Measurements from ENCODE around the gene ATP12A.
"Not testable (repeated sequence)": the region's sequence is repeated elsewhere in the genome, so short reads cannot be mapped to it uniquely, and the experiment has no call there.

ATP12A gene

DNA sequence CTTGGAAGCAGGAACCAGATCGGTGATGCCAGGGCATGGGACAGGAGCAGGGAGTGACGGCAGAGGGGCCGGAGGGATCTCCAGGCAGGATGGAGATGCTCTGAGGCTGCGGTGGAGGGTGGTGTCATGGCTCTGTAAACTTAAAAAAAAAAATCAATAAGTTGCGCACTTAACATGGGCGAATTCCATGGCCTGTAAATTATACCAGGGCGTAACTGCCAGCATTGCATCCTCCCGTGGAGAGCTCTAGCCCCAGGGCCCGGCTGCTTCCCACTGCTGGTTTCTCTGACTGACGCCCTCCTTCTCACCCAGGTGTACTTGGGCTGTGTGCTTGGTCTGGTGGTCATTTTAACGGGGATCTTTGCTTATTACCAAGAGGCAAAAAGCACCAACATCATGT is 8.7 kb downstream of the ATP12A start:
- no peak for FAIRE-seq

DNA sequence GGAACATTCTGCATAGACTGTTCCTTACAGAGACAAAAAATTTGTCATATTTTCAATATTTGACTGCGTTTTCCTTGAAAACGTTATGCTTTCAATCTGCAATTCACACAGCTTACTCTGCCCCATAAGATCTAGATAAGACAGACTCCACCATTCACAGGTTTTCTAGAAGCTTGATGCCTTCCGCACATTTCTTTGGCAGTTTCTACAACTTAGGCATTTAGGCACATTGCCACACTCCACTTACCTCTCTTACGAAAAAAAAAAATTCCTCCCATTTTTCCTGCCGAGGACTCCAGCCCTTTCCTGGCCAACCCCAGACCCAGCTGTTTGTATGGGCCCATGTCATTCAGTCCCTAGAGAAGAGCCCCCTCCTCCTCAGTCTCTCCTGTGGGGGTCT is 11.2 kb downstream of the ATP12A start:
- FAIRE-seq = no peak

DNA sequence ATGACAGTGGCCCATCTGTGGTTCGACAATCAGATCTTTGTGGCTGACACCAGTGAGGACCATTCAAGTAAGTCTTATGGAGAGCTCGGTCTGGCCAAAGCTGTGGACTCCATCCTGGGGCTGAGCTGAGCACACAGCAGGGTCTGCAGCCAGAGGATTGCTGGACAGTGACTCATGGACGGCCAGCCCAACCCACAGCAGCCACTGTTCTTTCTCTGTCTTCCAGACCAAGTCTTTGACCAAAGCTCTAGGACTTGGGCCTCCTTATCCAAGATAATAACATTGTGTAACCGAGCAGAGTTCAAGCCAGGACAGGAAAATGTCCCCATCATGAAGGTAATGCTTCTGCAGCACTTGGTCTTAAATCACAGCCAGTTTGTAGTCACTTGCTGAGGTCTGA is 12.4 kb downstream of the ATP12A start:
- no peak for FAIRE-seq

DNA sequence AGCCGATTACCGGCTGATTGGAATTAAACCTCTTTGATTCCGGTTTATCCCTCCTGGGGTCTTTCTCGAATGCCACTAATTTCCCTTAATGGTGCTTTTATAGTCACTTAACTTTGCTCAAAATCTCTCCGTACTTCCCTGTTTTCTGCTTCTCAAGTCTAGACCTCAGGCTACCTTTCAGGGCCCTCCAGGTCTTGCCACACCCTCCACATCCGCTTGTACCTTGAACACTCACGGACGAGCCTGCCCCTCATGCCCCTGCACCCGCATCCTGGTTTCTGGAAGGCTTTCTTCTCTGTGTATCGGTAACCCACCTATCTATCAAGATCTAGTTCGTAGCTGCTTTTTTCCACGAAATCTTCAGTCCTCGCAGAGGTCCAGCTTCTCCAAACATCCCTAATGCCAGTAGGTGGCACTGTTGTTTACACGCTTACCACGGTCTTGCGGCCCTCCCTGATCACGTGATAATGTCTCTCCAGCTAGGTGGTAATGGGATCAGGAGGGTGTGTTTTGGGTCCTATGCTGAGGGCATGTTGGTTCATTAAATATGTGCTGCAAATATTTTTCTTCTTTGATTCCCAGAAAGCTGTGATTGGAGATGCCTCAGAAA is 13.8 kb downstream of the ATP12A start:
- FAIRE-seq = no peak

DNA sequence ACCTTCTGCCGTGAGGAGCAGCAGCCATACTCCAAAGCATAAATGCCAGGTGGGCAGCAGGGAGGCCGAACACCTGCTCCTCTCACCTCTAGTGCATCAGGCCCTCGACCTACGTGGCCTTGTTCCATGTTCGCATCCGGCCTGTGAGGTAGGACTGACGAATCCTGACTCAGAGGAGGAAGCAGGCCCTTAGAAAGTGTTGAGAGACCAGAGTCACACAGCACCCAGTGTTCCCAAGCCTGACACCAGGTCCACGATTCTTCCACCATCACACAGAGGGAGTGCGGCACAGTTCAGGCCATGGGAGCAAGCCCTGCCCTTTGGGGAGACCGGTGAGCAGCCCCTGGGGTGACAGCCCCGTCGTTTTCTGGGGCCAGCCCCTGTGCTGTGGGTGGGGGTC is 14.7 kb downstream of the ATP12A start:
- FAIRE-seq = no peak

DNA sequence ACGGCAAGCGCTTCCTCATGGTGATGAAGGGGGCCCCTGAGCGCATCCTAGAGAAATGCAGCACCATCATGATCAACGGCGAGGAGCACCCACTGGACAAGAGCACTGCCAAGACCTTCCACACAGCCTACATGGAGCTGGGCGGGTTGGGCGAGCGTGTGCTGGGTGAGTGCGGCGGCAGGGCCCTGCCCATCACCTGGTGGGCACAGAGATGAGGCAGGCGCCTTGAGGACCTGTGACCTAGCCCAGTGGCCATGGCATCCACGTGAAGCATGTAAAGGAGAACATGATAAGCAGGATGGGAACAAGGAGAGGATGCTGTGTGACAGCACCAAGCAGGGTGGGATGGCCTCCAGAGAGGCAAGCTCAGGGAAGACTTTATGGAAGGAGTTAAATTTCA is 18.5 kb downstream of the ATP12A start:
- FAIRE-seq = no peak

DNA sequence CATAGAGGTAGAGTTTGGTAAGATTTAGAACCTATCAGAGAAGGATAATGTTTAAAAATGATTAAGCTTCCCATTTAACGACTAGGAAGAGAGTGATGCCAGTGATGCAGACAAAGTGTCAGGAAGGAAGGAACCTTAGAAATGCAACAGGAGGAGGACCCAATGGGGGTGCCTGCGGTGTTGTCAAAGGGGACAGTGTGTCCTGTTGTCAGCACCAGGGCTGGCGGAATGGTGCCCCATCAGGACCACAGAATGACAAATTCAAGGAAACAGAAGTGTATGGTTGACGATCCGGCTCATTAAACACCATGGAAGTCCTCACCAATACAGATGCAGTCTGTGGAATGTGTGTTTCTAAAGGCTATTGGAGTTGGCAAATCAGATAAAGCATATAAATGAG is 19.3 kb downstream of the ATP12A start:
- no peak for FAIRE-seq

DNA sequence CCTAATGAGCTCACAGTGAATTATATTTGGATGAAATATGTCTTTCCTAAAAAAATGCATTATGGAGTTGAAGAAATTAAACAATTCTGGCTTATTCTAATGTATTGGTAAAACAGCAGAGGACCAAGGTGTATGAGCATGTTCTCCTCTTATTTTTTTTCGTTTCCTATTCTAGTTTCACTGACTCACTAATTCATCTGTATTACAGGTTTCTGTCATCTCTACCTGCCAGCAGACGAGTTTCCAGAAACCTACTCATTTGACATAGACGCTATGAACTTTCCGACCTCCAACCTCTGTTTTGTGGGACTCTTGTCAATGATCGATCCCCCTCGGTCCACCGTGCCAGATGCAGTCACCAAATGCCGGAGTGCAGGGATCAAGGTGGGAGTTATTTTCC is 20.3 kb downstream of the ATP12A start:
- no peak for FAIRE-seq

DNA sequence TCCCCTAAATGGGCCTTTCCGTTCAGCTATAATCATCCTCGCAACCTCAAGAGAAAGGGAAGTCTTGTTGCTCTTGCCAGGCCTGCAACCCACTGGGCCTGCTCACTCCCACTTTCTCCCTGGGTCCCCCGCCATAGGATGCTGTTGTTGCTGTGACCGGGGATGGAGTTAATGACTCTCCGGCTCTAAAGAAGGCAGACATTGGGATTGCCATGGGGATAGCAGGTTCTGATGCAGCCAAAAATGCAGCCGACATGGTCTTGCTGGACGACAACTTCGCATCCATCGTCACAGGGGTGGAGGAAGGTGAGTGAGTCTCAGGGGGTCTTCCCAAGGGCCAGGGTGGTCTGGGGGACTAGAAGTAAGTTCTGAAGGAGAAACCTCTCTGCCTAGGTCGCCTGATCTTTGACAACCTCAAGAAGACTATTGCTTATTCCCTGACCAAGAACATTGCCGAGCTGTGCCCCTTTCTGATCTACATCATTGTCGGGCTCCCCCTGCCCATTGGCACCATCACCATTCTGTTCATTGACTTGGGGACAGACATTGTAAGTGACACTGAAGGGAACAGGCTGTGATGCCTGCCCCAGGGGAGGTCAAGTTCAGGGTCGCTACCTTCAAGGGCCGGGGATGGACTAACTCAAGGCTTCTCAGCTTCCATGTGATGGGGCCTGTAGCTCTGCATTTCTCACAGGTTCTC is 26.8 kb downstream of the ATP12A start:
- no peak for FAIRE-seq

DNA sequence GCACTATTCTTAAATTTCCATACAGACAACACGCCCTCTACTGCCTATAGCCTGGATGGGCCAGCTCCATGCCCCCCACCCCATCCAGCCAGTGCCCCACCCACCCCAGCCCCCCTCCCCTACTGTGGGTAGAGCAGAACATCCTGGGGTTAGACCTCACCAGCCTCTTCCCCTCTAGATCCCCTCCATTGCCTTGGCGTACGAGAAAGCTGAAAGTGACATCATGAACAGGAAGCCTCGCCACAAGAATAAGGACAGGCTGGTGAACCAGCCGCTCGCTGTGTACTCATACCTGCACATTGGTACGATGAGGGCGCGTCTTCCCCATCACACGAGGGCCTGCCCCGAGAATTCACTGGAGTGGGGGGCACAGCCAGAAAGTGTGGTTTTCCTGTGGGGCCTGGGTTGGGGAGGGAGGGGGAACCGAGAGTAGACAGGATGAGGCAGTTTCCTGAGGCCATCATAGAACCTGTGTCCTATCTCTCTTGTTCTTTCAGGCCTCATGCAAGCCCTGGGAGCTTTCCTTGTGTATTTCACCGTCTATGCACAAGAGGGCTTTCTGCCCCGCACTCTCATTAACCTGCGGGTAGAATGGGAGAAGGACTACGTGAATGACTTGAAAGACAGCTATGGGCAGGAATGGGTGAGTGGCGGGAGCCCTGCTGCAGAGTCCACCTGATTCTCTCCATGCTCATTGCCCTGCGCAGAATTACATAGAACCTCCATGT is 29.1 kb downstream of the ATP12A start:
- FAIRE-seq = no peak

DNA sequence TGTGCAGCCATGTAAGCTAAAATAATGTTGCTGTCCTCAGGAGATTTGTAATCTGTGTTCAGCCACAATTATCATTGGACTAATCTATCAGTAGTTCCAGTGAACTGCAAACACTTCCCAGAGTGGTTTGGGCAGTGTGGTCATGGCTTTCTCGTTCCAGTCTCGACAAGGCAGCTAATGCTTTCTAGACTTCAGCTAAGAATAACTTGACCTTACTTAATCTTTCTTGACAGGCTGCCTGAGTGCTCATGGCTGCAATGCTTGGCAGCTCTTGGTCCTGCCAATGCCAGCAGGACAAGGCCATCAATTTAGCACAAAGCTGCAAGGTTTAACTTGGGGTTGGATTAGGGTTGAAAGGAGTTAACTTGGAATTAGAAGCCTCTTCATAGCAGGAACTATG is 32.8 kb downstream of the ATP12A start:
- FAIRE-seq = no peak

DNA sequence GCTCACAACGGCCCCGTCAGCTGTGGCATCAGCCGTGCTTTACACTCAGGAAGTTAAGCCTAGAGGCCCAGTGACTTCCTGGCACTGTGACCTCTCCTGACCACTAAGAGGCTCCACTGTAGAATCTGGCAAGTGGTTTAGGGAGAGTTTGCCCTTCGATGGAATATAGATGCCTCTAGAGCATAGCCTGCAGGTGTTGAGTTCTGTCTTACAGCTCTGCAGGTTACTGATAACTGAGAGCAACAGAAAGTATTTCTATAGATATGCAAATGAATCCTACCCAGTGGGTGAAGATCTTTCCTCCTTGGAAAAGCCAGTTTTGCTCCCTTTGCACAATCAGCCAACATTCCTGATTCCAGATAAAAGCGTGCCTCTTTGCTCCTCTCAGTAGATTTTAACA is 35.8 kb downstream of the ATP12A start:
- FAIRE-seq = no peak

DNA sequence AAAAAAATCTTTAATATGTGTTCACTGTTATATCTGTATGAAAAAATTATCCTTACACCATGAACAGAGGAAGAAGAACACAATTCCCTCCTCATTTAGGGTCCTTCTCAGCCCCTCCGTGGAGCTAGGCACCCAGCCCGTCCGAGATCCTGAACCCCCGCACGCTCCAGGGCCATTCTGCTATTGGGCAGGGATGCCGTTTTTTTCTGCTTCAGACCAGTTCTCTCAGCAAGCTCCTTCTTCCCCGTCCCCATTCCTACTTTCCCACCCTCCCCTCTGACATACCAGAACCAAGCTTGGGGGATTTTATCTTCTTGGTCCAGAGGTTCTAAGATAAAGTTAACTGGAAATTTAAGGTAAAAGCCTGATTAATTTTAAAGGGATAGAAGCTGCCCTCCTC is 36.2 kb downstream of the ATP12A start:
- no peak for FAIRE-seq

DNA sequence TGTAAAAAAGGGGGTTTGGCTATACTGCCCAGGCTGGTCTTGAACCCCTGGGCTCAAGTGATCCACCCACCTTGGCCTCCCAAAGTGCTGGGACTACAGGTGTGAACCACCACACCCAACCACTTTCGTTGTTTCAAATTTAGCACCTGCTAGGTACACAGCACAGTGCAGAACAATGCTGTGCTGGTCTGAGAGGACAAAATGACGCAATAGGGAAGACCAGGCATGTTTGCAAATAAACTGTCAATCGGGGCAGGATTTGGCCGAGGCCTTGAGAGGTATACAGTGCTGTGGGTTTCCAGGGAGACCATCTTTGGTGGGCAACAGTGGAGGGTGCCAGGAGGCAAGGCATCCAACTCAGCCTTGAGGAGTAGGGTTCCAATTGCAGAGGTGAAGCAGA is 37.0 kb downstream of the ATP12A start:
- FAIRE-seq = no peak

DNA sequence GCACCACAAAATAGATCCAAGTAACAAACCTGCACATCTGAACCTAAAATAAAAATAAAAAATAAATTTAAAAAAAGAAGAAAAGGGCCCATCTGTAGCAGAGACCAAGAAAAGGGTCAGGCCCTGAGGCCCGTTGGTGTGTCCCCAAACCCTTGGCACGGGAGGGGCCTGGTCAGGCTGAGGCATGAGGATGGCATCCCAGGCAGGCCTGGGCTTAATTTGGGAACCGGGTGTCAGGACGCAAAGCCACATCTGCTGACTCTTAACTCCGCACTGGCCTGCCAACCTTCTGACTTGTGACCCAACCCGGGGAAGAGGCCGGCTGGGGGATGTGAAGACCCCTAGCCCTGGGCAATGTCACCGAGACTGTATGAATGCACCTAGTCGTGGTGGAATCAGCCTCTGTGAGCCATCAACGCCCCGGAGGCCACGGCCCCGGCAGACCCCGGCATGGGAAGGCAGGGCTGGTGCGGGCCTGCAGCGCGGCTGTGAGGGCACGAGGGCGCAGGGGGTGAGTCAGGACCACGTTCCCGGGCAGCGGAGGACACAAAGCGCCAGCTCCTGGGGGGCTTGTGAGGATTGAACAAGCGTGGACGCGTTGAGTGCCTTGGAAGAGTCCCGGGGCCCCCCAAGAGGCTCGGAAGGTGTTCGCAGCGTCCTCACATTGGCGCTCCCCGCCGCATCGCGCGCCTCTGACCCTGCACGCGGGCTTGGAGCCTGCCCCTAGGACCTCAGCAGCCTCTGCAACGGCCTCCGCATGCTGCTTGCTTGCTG is 38.2 kb downstream of the ATP12A start:
- FAIRE-seq = no peak

DNA sequence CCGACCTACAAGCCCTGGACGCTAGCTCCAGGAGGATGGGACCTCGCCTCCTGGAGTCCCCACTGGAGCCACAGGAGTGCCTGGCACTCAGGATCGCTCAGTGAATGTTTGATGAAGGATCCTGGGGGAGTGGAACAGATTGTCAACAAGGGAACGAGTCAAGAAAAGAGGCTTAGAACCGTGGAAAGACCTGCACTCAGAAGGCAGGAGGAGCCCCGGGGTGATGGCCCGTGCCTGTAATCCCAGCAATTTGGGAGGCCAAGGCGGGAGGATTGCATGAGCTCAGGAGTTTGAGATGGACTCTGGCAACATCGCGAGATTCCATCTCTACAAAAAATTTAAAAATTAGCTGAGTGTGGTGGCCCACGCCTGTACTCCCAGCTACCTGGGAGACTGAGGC is 38.9 kb downstream of the ATP12A start:
- FAIRE-seq = no peak

DNA sequence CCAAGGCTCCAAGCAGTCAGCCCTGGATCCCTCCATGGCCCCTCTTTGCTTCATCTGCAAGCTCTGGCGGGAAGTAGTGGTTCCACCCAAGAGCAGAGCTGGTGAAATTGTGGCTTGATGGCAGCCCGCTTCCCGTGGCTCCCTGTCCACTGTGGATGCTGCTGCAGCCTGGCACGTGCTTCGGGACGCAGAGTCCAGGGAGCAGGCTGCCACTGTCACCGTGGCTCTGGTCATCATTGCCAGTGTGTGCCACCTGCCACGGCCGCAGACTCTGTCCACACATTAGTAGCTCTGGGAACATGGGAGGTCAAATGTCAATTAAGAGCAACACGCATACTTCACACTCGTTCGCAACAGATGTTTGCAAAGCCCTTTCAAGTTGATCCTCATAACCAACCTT is 43.0 kb downstream of the ATP12A start:
- no peak for FAIRE-seq

DNA sequence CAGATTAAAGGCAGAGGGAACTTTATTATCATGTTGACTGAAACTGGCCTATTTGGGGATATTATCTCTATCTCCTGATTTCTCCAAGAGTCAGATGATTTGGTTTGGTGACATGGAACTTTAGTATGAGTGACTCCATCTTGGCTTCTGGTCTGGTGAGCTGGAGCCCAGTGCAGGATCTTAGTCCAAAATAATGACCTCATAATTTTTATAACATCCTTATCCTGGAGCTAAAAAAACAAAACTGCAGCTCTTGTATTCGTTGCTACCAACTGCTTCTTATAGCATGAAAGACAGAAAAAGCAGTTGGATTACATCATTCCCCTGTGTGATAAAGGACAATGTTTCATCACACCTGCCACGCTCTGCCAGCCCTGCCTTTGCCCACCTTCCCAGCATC is 44.5 kb downstream of the ATP12A start:
- no peak for FAIRE-seq

DNA sequence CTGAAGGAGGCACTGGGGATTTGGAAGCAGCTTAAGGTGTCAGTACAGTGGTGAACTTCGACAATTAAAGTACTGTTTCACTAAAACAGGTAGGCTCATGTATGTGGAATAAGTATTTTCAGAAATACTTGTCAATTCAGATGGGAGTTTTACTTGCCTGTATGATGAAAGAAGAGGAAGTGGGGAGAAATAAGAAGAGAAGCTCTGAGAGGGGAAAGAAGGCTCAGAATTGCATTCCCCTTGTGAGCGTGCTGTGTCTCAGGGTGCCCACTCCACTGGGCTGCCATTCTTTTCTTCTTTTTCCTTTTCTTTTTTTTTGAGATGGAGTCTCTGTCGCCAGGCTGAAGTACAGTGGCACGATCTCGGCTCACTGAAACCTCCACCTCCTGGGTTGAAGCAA is 45.2 kb downstream of the ATP12A start:
- FAIRE-seq = no peak

DNA sequence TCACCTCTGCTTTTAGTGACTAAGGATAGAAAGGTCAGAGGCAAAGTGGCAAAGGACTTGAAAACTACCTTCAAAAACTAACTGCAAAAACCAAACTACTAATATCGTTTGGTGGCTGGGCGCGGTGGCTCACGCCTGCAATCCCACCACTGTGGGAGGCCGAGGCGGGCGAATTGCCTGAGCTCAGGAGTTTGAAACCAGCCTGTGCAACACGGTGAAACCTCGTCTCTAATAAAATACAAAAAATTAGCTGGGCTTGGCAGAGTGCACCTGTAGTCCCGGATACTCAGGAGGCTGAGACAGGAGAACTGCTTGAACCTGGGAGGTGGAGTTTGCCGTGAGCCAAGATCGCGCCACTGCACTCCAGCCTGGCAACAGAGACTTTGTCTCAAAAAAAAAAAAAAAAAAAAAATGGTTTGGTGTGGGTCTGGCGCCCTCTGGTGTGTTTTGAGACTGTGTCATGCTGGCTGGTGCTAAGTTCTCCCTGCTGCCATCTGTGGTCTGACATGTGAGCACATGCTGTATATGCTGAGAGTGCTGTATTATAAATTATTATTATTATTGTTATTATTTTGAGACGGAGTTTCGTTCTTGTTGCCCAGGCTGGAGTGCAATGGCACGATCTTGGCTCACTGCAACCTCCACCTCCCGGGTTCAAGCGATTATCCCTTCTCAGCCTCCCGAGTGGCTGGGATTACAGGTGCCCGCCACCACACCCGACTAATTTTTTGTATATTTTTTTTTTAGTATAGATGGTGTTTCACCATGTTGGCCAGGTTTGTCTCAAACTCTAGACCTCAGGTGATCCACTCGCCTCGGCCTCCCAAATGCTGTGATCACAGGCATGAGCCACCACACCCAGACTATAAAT is 47.8 kb downstream of the ATP12A start:
- no peak for FAIRE-seq

DNA sequence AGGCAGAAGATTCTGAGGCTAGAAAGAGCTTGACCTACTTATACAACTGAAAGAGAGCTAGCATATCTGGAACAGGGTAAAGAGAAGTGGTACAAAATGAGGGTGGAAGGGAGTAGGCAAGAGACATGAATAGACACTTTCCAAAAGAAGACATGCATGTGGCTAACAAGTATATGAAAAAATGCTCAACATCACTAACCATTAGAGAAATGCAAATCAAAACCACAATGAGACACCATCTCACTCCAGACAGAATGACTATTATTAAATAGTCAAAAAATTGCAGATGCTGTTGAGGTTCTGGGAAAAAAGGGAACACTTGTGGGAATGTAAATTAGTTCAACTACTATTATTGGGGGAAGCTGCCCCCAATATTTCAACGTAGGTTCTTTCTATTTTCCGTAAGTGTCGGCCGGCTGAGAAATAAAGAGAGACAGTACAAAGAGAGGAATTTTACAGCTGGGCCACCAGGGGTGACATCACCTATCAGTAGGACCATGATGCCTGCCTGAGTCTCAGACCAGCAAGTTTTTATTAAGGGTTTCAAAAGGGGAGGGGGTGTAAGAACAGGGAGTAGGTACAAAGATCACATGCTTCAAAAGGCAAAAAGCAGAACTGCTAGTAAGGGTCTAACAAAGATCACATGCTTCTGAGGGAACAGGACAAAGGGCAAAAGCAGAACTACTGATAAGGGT is 50.8 kb downstream of the ATP12A start:
- not testable (repeated sequence) for FAIRE-seq

DNA sequence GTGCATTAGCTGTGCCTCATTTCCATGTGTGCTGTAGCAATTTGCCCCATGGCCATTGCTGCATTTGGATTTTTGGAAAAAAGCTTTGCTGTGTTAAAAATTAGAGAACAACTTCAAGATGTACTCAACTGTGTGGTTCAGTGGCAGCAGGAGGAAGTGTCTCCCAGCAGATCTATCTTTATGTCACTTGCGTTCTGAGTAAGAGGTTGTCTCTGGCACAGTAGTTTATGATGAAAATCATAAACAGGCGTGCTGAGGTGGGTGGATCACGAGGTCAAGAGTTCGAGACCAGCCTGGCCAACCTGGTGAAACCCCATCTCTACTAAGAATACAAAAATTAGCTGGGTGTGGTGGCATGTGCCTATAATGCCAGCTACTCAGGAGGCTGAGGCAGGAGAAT is 54.7 kb downstream of the ATP12A start:
- no peak for FAIRE-seq

Measured in colon (tissue), 2 donors.